Measurements from ENCODE around the gene HIBADH. TPM values are rescaled to one million over a fixed set of nuclear protein-coding genes. Genes with fewer than 3 reads are reported as not detected.
"Not testable (repeated sequence)": the region's sequence is repeated elsewhere in the genome, so short reads cannot be mapped to it uniquely, and the experiment has no call there.

Gene HIBADH
- total and polyA plus RNA-seq, 2 experiments from 2014 or later: 62.5 to 83.8 TPM

DNA sequence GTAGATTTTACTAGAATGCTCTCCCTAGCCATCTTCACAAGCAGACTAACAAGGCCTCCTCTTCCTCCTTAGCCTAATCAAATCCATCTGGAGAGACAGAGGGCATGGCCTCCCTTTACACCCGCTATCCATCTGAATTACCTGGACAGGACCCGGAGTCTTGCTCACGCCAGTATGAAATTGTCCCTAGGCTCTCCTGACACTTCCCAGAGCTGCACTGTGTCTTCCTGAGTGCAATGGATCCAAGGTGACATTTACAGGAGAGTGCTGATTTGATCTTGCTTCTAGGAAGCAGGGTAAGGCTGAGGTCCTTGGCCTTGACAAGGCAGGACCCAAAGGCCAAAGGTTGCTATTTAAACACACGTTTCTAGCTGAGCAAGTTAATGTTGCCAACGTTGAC is 147.8 kb downstream of the HIBADH start:
- peak in 1 of 2 donors; percentile 5 for DNase-seq (ENCODE audit: low read depth in 1 of 2, low spot score in 1 of 2)
- H3K27me3 ChIP-seq: no peaks in the 10 kb centered on the region
- H3K36me3 ChIP-seq: no peaks in the 10 kb centered on the region
- H3K9me3 ChIP-seq (ENCODE audit: low read depth): no peaks in the 10 kb centered on the region
- H3K27ac ChIP-seq: no peak overlapping the region
- no peak overlapping the region for H3K4me3 ChIP-seq
- H3K4me1 ChIP-seq (ENCODE audit: low read depth): peaks cover 11% of the 10 kb centered on the region
- TF ChIP-seq, protein P1, sequence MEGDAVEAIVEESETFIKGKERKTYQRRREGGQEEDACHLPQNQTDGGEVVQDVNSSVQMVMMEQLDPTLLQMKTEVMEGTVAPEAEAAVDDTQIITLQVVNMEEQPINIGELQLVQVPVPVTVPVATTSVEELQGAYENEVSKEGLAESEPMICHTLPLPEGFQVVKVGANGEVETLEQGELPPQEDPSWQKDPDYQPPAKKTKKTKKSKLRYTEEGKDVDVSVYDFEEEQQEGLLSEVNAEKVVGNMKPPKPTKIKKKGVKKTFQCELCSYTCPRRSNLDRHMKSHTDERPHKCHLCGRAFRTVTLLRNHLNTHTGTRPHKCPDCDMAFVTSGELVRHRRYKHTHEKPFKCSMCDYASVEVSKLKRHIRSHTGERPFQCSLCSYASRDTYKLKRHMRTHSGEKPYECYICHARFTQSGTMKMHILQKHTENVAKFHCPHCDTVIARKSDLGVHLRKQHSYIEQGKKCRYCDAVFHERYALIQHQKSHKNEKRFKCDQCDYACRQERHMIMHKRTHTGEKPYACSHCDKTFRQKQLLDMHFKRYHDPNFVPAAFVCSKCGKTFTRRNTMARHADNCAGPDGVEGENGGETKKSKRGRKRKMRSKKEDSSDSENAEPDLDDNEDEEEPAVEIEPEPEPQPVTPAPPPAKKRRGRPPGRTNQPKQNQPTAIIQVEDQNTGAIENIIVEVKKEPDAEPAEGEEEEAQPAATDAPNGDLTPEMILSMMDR (IDR thresholded peaks at IDR 0.05; ENCODE audit: low read depth, low read length): no peak

DNA sequence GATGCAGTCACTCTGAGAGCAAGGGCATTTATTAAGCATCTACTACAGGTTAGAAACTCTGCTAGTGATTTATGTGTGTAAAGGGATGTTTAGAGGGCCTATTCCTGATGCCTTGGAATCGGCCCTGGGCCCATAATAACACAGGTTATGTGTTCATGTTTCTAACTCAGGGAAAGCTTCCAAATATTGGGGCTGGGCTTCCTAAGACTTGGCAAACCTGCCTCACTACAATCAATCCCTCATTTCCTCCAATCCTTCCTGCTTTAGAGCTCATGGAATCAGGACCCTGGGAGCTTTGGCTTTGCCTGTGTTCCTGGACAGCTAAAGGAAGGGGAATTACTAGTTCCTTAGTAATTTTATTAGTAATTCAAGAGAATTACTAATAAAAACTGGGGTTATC is 148.8 kb downstream of the HIBADH start:
- DNase-seq (ENCODE audit: low read depth in 1 of 2, low spot score in 1 of 2): no peak
- no peaks in the 10 kb centered on the region for H3K9me3 ChIP-seq (ENCODE audit: low read depth)
- no peak overlapping the region for H3K4me3 ChIP-seq
- peaks cover 11% of the 10 kb centered on the region for H3K4me1 ChIP-seq (ENCODE audit: low read depth)
- H3K27ac ChIP-seq: no peak overlapping the region
- no peaks in the 10 kb centered on the region for H3K36me3 ChIP-seq
- TF ChIP-seq, protein P1 (IDR thresholded peaks at IDR 0.05; ENCODE audit: low read depth, low read length): no peak
- no peaks in the 10 kb centered on the region for H3K27me3 ChIP-seq

DNA sequence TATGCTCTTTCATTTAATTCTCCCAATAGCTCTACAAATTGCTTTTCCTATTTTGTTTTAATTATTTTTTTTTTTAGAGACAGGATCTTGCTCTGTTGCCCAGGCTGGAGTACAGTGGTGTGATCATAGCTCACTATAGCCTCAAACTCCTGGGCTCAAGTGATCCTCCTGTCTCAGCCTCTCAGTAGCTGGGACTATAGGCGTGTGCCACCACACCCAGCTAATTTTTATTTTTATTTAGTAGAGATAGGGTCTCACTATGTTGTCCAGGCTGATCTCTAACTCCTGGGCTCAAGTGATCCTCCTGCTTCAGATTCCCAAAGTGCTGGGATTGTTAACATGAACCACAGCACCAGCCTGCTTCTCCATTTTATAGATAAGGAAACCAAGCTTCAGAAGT is 151.3 kb downstream of the HIBADH start:
- not testable (repeated sequence) for H3K9me3 ChIP-seq (ENCODE audit: low read depth); H3K27ac ChIP-seq; H3K4me1 ChIP-seq (ENCODE audit: low read depth); H3K36me3 ChIP-seq; DNase-seq (ENCODE audit: low read depth in 1 of 2, low spot score in 1 of 2); H3K27me3 ChIP-seq; H3K4me3 ChIP-seq

DNA sequence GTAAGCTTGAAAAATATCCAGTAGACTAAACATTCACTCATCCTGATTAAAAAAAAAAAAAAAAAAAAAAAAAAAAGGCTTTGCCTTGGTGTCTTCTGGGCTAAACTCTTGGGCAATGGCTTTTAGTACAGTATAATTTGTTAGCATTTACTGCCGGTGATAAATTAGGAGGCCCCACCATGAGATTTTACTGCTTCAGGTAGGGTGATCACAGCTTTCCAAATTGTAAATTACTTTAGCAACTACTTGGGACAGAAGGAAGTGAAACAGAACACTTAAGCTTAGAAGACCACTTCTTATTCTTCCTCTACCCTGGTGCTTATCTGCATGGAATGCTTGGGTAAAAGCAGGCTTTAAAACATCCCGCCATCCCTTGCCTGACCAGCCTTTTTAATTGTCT is 152.1 kb downstream of the HIBADH start:
- TF ChIP-seq, protein P1 (IDR thresholded peaks at IDR 0.05; ENCODE audit: low read depth, low read length): no peak
- H3K27me3 ChIP-seq: no peaks in the 10 kb centered on the region
- H3K4me3 ChIP-seq: no peak overlapping the region
- no peak overlapping the region for H3K27ac ChIP-seq
- H3K4me1 ChIP-seq (ENCODE audit: low read depth): peaks cover 7% of the 10 kb centered on the region
- no peaks in the 10 kb centered on the region for H3K9me3 ChIP-seq (ENCODE audit: low read depth)
- H3K36me3 ChIP-seq: no peaks in the 10 kb centered on the region
- no peak for DNase-seq (ENCODE audit: low read depth in 1 of 2, low spot score in 1 of 2)

DNA sequence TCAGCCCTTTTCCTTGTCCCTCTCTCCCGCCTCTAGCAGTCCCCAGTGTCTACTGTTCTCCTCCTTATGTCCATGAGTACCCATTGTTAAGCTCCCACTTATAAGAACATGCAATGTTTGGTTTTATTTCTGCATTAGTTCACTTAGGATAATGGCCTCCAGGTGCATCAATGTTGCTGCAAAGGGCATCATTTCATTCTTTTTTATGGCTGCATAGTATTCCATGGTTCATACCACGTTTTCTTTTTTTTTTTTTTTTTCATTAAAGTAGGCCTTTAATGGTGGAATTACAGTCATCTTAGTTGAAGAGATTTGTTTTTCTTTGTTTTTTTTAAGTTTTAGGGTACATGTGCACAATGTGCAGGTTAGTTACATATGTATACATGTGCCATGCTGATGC is 160.8 kb downstream of the HIBADH start:
- not testable (repeated sequence) for H3K36me3 ChIP-seq; H3K27me3 ChIP-seq; H3K27ac ChIP-seq; H3K4me1 ChIP-seq (ENCODE audit: low read depth); H3K9me3 ChIP-seq (ENCODE audit: low read depth); DNase-seq (ENCODE audit: low read depth in 1 of 2, low spot score in 1 of 2); H3K4me3 ChIP-seq

DNA sequence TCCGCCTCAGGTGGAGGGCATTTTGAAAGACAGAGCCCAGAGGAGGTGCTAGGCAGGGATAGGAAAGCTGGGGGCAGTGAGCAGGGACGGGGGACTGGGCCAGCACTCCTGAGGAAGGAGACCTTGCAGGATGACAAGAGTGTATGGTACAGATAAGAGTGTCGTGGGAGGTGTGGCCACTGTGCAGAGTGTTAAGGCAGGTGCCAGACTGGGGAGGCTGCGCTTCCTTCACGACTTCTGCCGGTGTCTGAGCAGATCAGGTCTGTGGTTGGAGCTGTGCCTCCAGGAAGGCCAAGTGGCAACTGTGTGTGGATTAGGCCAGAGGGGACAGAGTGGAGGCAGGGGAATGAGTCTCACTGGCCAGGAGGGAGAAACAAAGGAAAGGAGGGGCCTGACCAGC is 161.7 kb downstream of the HIBADH start:
- Histone ChIP-seq H3K9me3 (ENCODE audit: low read depth) (no peaks in the 10 kb centered on the region), H3K27me3 (no peaks in the 10 kb centered on the region), H3K4me1 (ENCODE audit: low read depth) (no peaks in the 10 kb centered on the region), H3K27ac (no peak overlapping the region), H3K4me3 (no peak overlapping the region), H3K36me3 (no peaks in the 10 kb centered on the region)
- TF ChIP-seq, protein P1 (IDR thresholded peaks at IDR 0.05; ENCODE audit: low read depth, low read length): no peak
- no peak for DNase-seq (ENCODE audit: low read depth in 1 of 2, low spot score in 1 of 2)

DNA sequence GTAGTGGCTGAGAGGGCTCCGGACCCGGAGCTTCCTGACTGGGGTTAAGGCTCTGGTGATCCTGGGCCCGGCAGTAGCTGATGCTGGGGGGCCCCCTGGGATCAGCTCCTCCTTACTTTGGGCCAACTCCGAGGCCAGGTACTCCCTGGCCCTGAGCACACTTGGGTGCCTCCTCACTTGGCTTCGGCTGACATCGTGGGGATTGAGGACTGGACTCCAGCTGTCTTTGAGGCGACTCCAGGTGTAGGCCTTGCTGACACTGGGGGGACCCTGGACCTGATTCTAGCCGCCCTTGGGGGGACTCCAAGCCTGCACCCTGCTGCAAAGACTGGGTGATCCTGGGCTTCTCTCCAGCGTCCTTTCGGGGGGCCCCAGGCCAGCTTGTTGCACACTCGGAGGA is 170.5 kb downstream of the HIBADH start:
- H3K4me3 ChIP-seq: no peak overlapping the region
- no peaks in the 10 kb centered on the region for H3K27me3 ChIP-seq
- H3K4me1 ChIP-seq (ENCODE audit: low read depth): no peaks in the 10 kb centered on the region
- no peak overlapping the region for H3K27ac ChIP-seq
- H3K36me3 ChIP-seq: no peaks in the 10 kb centered on the region
- DNase-seq (ENCODE audit: low read depth in 1 of 2, low spot score in 1 of 2): no peak
- H3K9me3 ChIP-seq (ENCODE audit: low read depth): no peaks in the 10 kb centered on the region
- TF ChIP-seq, protein P1 (IDR thresholded peaks at IDR 0.05; ENCODE audit: low read depth, low read length): no peak
